Vagina (tissue), 2 donors: ENCODE results near the gene RASSF1. TPM values are rescaled to one million over a fixed set of nuclear protein-coding genes. Genes with fewer than 3 reads are reported as not detected.
A peak's percentile ranks its signal among the peaks of the same experiment; 100 is the strongest.

Experiments used
- DNase-seq, 2 donors: peaks; one replicate each; pipeline ENCODE4 v3.0.0-alpha.2; 2017; ENCODE audit errors: extremely low spot score in 2 of 2
- H3K27ac ChIP-seq: fragments of 200-600 bp; sonication (generic); one replicate; pipeline ENCODE4 v1.5.1; 2019
- H3K27me3 ChIP-seq: fragments of 200-600 bp; sonication (generic); one replicate; pipeline ENCODE4 v1.5.1; 2019
- H3K36me3 ChIP-seq, 2 donors: fragments of 200-600 bp; sonication (generic); one replicate each; pipeline ENCODE4 v1.5.1; 2017 to 2019
- H3K4me1 ChIP-seq: fragments of 200-600 bp; sonication (generic); one replicate; pipeline ENCODE4 v1.5.1; 2019
- H3K4me3 ChIP-seq, 2 donors: fragments of 200-600 bp; sonication (generic); 1 replicate in 1 of 2; 2 replicates in 1 of 2; pipeline ENCODE4 v1.5.1; 2016 to 2019
- H3K9me3 ChIP-seq: fragments of 200-600 bp; sonication (generic); one replicate; pipeline ENCODE4 v1.5.1; 2019
- CTCF ChIP-seq, 3 experiments: fragments of 450-650 bp in 2 of 3; fragments of 200-600 bp in 1 of 3; sonication (generic) in 1 of 3; IDR thresholded peaks; one replicate each; pipeline ENCODE4 v1.5.1; 2017 to 2019; ENCODE audit warnings: antibody characterized with exemption in 3 of 3, mild to moderate bottlenecking in 2 of 3, moderate library complexity in 2 of 3
- POLR2A ChIP-seq, 2 donors: fragments of 450-650 bp; IDR thresholded peaks; one replicate each; pipeline ENCODE4 v1.6.1; 2017; ENCODE audit warnings: antibody characterized with exemption in 2 of 2, mild to moderate bottlenecking in 2 of 2, moderate library complexity in 2 of 2
- POLR2AphosphoS5 ChIP-seq, 2 donors: sonication (generic); formaldehyde crosslinking; IDR thresholded peaks; one replicate each; pipeline ENCODE4 v1.9.0; 2017; ENCODE audit warnings: antibody characterized with exemption in 2 of 2, mild to moderate bottlenecking in 2 of 2, low read depth in 1 of 2; ENCODE audit not compliant: insufficient read depth in 1 of 2
- intact Hi-C: fragments of 100-400 bp; cut with DNase I; formaldehyde crosslinking; loops from one replicate; pipeline ENCODE4 v1.15.1; 2023
- total RNA-seq: library from RNA; depleted of rRNA; stranded (reverse); fragments of >200 nt; gene quantifications from one replicate; pipeline ENCODE4 v1.2.3, GENCODE V29; 2016

Gene RASSF1
- total RNA-seq, 1 donor from 2014 or later: 69.0 TPM

GRCh38 chr3:50327943-50328691 lies 12.5 kb downstream of the RASSF1 start, which contains the start of gene TUSC2:
TUSC2 (minus strand) TSS chr3:50328223; CDS start chr3:50328099, 124 bp downstream.
- TF ChIP-seq POLR2AphosphoS5 (IDR thresholded peaks at IDR 0.05; ENCODE audit: insufficient read depth in 1 of 2, low read depth in 1 of 2) (peak; percentile 85 to 97), POLR2A (IDR thresholded peaks at IDR 0.05) (peak in 1 of 2 donors; percentile 5), CTCF (IDR thresholded peaks at IDR 0.05) (no peak)
- H3K4me1 ChIP-seq: peaks cover 28% of the 10 kb centered on the region
- H3K27ac ChIP-seq: peak within 1 kb of the TSS; percentile 63
- no peaks in the 10 kb centered on the region for H3K27me3 ChIP-seq
- DNase-seq: no peak
- intact Hi-C loops: no loop called here
- no peaks in the 10 kb centered on the region for H3K9me3 ChIP-seq
- H3K4me3 ChIP-seq: peak within 1 kb of the TSS; percentile 83 to 94
- peaks cover 0 to 38% of the 10 kb centered on the region in 2 donors for H3K36me3 ChIP-seq

- Histone ChIP-seq H3K36me3 (peaks cover 0 to 37% of the 10 kb centered on the region in 2 donors), H3K9me3 (no peaks in the 10 kb centered on the region), H3K27ac (peak overlapping the region; percentile 63), H3K27me3 (no peaks in the 10 kb centered on the region), H3K4me3 (peak overlapping the region; percentile 83 to 94), H3K4me1 (peaks cover 30% of the 10 kb centered on the region)
- intact Hi-C loops: no loop called here
- no peak for TF ChIP-seq POLR2A (IDR thresholded peaks at IDR 0.05)
- no peak for TF ChIP-seq POLR2AphosphoS5 (IDR thresholded peaks at IDR 0.05; ENCODE audit: insufficient read depth in 1 of 2, low read depth in 1 of 2)
- no peak for TF ChIP-seq CTCF (IDR thresholded peaks at IDR 0.05)
- no peak for DNase-seq
Measured at GRCh38 chr3:50327129-50327528, 13.5 kb downstream of the RASSF1 start.

GRCh38 chr3:50326182-50326541 lies 14.5 kb downstream of the RASSF1 start:
- intact Hi-C loops: no loop called here
- TF ChIP-seq POLR2A (IDR thresholded peaks at IDR 0.05): no peak
- TF ChIP-seq POLR2AphosphoS5 (IDR thresholded peaks at IDR 0.05; ENCODE audit: insufficient read depth in 1 of 2, low read depth in 1 of 2): no peak
- no peak for TF ChIP-seq CTCF (IDR thresholded peaks at IDR 0.05)
- H3K27me3 ChIP-seq: no peaks in the 10 kb centered on the region
- H3K9me3 ChIP-seq: no peaks in the 10 kb centered on the region
- no peak overlapping the region for H3K27ac ChIP-seq
- peaks cover 0 to 28% of the 10 kb centered on the region in 2 donors for H3K36me3 ChIP-seq
- H3K4me3 ChIP-seq: no peak overlapping the region
- peaks cover 35% of the 10 kb centered on the region for H3K4me1 ChIP-seq
- no peak for DNase-seq

DNA sequence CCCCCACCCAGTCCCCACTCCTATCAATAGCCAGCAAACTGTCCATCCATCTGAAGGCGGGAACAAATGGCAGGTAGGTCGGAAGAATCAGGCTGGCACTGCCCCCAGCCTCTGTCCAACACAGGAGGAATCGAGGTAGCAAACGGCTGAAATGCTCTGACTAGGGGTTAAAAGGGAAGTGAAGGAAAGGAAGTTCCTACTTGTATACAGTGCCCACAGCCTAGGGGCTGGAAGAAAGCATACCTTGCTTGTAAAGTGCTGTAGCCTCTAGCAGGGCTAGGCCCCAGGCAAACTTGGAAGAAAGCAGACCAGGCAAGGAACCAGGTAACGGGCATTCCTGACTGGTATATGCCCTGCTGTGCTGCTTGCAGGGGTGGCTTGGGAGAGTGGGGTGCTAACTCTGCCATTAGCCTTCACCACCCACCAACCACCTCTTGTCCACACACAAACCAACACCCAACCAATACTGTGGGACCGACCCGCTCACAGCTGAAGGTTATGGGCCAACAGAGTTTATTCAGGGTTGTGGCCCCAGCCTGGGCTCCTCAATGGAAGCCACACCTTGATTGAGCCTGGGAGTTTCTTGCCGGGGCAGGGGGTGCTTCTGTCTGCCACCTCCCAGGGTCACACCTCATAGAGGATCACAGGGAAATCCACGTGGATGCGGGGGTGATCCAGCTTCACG lies 15.0 kb downstream of the RASSF1 start:
- no peaks in the 10 kb centered on the region for H3K27me3 ChIP-seq
- peaks cover 36% of the 10 kb centered on the region for H3K4me1 ChIP-seq
- H3K27ac ChIP-seq: no peak overlapping the region
- H3K36me3 ChIP-seq: peaks cover 0 to 23% of the 10 kb centered on the region in 2 donors
- intact Hi-C loops: no loop called here
- TF ChIP-seq POLR2A (IDR thresholded peaks at IDR 0.05) (no peak), POLR2AphosphoS5 (IDR thresholded peaks at IDR 0.05; ENCODE audit: insufficient read depth in 1 of 2, low read depth in 1 of 2) (no peak), CTCF (IDR thresholded peaks at IDR 0.05) (no peak)
- DNase-seq: no peak
- H3K4me3 ChIP-seq: no peak overlapping the region
- no peaks in the 10 kb centered on the region for H3K9me3 ChIP-seq

DNA sequence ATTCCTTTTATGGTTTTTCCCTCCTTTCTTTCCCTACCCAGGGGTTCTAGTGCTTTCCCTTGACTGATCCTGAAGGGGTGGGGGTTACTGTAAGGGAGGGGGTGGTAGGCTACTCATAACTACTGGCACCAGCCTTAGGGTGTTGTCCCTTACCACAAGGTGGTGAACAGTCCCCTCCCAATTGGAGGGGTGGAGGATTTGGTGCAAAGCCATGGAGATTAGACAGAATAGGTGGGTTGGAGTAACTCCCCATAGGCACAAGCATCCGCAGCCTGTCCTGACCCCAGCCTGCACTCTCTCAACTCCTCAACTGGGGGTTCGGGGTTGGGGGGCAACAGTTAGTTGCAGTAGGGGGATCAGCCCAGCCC lies 15.5 kb downstream of the RASSF1 start:
- Histone ChIP-seq H3K36me3 (peaks cover 0 to 17% of the 10 kb centered on the region in 2 donors), H3K4me1 (peaks cover 42% of the 10 kb centered on the region), H3K27me3 (no peaks in the 10 kb centered on the region), H3K4me3 (no peak overlapping the region), H3K9me3 (no peaks in the 10 kb centered on the region), H3K27ac (no peak overlapping the region)
- intact Hi-C loops: no loop called here
- no peak for TF ChIP-seq POLR2A (IDR thresholded peaks at IDR 0.05)
- DNase-seq: no peak
